ENCODE measurements around the gene SLC23A2. TPM values are rescaled to one million over a fixed set of nuclear protein-coding genes. Genes with fewer than 3 reads are reported as not detected.
"Not testable (repeated sequence)": the region's sequence is repeated elsewhere in the genome, so short reads cannot be mapped to it uniquely, and the experiment has no call there.

SLC23A2 gene
- total RNA-seq, 2 donors from 2014 or later: 10.8 to 12.8 TPM

DNA sequence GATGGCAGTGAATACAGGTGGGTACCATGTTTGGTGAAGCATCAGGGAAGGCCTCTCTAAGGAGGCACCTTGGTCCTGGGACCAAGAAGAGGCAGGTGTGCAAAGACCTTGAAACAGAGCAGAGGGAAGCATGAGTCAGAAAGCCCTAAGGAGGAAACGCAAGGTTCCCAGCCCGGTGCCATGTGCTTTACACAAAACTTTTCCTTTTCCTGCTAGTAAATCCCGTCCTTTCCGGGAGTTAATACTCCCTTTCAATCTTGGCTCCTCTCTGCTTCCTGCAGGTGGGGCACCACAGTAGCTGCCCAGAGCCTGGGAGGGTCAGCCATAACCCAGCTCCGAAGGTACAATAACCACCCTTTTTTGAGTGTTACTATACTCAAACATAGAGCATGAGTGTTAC lies 19.4 kb upstream of the SLC23A2 start:
- intact Hi-C loops (cut with DNase I): no loop called here
- ATAC-seq: no peak
- no peak for DNase-seq

DNA sequence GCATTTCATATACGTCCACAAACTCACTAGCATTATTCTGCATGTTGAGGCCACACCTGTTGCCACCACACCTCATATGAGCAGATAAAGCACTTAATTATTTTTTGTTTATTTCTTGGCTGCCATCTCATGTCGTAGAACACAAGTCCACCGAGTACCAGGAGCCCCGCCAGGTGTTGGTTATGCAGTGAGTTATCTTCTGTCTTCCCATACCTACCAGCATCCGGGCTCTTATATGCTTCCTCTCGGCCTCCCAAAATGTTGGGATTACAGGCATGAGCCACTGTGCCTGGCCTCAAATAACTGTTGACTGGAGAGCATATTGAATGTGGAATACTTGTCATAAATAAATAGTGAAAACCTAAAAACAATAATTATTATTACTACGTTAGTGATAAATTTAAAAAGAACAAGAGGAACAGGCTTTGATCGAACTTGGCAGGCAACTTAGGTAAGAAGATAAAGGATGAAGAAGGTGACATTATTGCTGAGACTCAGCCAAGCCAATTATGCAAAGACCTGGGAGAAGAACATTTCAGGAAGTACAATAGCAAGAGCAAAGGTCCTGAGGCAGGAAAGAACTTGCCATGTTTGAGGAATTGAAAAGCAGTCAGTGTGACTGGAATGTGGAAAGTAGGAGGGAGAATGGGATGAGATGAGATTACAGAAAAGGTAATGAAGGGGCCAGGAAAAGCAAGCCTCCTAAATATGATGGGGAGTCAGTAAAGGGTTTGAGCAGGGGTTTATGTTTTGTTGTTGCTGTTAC lies 12.6 kb upstream of the SLC23A2 start:
- ATAC-seq: no peak
- intact Hi-C loops (cut with DNase I): no loop called here
- no peak for DNase-seq

DNA sequence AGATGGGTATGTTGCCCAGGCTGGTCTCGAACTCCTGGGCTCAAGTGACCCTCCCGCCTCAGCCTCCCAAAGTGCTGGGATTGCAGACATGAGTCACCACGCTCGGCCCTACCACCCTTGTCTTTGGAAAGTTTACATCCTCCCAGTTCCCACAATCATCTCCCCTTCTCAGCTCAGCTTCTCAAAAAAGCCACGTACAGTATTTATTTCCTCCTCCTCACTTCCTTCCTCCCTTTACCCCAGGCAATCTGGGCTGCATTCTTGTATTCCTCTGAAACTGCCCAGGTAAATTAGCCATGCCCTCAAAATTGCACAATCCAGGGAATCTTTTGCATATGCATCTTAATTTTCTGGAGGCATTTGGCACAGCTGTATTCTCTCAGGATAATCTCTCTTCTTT lies 7.4 kb upstream of the SLC23A2 start:
- intact Hi-C loops (cut with DNase I): no loop called here
- DNase-seq (no peak), ATAC-seq (peak; percentile 12 to 57)

DNA sequence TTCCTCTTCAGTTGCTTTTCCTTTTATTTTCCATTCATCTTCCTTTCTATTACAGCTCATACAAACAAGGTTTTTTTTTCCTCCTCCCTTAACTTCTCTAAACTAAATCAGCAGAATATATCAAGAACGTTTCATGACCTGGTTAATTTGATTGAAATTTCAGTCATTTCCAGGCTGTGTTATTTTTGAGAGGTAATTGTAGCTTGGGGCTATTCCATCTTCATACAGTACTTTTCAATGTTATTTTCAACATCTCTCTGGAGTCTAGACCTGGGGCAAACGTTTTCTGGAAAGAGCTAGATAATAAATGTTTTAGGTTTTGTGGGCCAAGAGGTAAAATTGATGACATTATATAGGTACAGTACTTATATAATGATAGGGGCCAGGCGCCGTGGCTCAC lies 4.0 kb upstream of the SLC23A2 start:
- ATAC-seq: no peak
- intact Hi-C loops (cut with DNase I): no loop called here
- DNase-seq: no peak

DNA sequence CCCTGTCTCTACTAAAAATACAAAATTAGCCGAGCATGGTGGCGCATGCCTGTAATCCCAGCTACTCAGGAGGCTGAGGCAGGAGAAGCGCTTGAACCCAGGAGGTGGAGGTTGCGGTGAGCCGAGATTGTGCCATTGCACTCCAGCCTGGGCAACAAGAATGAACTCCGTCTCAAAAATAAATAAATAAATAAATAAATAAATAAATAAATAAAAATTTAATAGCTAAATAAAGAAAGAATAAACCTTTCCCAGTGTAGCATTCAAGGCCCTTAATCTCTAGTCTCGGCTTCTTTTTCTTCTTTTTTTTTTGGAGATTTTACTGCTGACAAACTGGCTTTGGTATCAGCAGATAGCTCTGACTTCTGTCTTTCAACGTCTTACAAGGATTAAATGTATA lies 3.5 kb upstream of the SLC23A2 start:
- intact Hi-C loops (cut with DNase I); ATAC-seq: not testable (repeated sequence)

DNA sequence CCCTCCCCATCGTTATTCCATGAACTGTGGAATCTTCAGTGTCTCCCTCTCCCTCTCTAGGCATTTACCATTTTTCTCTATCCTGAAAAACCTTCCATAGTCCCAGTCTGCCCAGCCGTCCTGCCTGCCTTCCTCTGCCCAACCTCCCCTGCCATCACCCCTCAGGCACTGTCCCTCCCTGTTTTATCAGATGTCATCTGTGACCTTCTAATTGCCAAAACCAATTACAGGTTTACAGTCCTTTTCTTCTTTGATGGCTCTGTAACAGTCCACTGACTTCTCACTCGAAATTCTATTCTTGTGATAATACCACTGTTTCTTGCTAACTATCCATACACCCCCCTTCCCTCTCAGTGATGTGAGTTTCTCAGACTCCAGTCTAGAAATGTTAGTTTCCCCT lies 2.3 kb upstream of the SLC23A2 start:
- intact Hi-C loops (cut with DNase I): no loop called here

More for the DNA sequence above, 3.5 kb upstream of the SLC23A2 start:
- DNase-seq: not testable (repeated sequence)

DNA sequence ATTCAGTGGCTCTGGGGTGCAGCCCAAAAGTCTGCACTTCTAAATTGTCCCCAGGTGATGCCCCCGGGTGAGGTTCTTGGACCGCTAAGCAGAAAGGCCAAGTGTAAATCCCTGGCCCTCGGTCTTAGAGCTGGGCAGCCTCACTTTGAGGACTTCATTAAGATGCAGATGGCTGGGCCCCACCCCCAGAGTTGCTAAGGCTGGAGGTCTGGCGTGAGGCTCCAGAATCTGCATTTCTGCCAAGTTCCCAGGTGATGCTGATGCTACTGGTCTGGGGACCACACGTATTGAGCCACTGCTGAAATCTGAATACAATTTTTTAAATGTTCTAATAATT lies 735 bp upstream of the SLC23A2 start:
- ATAC-seq: no peak
- intact Hi-C loops (cut with DNase I): no loop called here
- peak; percentile 22 for DNase-seq

More for the DNA sequence above, 2.3 kb upstream of the SLC23A2 start:
- ATAC-seq (no peak), DNase-seq (no peak)

DNA sequence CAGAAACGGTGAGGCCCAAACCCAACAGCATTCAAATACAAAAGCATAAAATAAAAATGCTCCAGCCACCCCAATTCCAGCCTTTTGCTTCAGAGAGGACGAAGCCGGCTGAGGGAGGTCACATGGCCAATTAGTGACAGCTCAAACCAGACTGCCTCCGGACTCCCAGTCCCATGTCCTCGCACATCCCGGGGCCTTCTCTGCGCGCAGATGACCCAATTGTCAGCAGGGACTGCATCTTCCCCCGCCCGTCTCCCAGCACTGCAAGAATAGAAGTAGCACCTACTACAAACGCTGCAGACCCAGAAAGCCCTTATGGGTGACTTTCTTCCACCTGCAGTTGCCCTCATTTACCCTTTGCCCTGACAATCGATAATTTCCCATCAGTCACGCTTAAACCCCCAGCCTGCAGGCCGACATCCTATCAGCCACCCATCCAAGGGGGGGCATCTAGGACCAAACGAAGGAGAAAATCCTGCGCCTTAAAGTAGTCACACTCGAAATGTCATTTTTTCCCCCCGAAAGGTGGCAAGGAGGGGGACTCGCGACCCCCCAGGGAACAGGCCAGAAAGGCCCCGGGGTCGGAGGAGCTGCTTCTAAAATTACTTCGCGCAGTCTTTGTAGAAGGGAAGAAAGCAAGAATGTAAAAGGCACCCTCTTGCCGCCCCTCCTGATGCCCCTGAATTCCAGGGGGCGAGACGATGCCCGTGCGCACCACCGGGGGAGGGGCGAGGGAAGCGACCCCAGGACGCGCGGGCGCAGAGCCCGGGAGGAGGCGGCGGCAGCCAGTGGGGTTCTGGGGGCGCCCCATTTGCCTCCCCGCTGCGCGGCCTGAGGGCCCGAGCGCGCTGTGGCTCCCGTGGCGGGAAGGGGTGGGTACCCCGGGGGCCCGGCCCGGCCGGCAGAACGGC lies 792 bp downstream of the SLC23A2 start:
- intact Hi-C loops (cut with DNase I): no loop called here
- peak; percentile 66 to 73 for ATAC-seq
- peak; percentile 62 for DNase-seq

DNA sequence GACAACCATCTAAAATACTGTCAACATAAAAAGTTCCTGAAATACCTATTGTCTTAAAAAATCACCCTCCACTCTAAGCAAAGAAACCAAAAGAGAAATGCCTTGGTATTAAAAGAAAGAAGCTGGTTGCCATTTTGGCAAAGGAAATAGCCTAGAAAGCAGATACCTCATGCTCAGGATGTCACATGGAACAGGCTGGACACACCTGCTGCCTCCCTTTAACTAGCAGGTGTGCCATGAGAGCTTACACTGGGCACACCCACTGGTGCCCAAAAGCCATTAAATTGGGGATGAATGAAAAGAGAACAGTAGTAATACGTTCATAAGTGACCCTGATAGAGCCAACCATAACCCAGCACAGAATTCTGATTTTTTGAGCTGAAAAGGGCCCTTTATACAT lies 1.5 kb downstream of the SLC23A2 start:
- DNase-seq (no peak), ATAC-seq (no peak)
- intact Hi-C loops (cut with DNase I): no loop called here

DNA sequence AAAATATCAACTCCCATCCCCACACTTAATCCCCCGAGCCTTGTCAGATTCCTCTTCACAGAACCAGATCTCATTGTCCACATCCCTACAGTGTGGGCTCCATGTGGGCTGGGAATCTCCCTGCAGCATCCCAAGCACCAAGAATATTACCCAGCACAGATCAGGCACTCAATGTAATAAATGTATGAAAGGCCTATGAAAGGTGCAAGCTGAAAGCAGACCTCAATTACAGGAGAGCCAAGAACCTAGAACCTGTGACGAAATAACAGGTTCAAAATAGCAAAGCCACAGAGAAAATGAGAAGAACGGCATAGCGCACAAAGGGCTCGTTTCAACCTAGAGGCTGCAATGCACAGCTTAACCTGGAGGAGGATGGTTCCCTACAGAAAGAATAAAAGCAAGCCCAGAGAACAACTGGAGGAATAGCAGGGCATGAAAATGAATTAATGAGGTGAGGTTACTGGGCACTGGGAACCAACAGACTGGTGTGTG lies 3.1 kb downstream of the SLC23A2 start:
- no peak for DNase-seq
- intact Hi-C loops (cut with DNase I): no loop called here
- ATAC-seq: no peak

DNA sequence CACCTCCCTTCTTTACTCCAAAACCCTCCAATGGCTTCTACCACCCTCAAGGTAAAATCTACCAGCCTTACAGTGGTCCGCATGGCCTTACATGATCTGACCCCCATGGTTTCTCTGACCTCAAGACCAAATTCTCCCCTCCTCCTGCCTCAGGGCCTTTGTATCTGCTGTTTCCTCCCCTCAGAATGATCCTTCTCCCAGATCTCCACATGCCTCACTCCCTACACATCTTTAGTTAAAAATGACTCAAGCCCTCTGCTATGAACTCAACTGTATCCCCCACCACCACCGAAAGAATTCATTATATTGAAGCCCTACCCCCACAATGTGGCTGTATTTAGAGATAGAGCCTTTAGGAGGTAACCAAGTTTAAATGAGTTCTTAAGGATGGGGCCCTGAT lies 4.1 kb downstream of the SLC23A2 start:
- DNase-seq (no peak), ATAC-seq (no peak)
- intact Hi-C loops (cut with DNase I): no loop called here

DNA sequence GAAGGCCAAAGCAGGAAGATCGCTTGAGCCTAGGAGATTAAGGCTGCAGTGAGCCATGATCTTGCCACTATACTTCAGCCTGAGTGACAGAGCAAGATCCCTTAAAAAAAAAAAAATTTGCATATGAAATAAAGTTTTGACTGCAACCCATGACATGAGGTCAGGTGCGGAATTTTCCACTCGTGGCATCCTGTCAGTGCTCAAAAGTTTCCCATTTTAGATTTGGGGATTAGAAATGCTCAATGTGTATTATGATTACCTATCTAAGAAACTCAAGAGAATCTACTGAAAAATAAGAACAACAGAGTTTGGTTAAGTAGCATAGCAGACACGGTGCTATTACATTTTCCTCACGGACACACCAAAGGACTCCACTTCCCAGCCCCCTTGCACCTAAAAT lies 11.7 kb downstream of the SLC23A2 start:
- ATAC-seq: no peak
- no peak for DNase-seq
- intact Hi-C loops (cut with DNase I): no loop called here

DNA sequence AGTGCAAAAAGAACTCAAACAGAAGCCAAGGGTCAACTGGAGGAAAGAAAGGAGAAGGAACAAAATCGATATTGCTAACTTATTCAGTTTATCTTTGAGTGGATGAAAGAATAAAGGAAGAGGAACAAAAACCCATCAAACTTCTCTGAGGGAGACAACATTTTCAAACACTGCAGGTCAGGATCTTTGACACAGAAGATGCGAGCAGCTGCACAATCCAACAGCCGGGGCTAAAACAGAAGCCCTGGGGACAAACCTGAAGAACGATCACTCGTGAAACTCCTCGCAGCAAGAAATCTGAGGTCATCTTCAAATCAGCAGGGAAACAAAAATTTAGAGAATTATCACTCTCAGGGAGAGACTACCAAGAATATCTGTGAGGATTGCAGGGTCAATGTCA lies 14.2 kb downstream of the SLC23A2 start:
- DNase-seq: no peak
- no peak for ATAC-seq
- intact Hi-C loops (cut with DNase I): no loop called here

DNA sequence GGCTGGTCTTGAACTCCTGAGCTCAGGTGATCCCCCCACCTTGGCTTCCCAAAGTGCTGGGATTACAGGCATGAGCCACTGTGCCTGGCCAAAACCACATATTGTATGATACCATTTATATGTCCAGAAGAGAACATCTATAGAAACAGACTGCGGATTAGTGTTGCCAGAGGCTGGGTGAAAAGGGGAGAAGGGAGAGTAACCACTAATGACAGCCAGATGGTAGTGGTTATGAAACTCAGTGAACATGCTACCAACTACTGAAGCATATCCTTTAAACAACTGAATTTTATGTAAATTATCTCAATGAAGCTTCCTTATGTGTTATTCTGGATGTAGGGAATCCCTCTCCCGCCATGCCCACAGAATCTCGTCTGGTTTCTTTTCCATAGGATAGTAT lies 15.7 kb downstream of the SLC23A2 start:
- no peak for ATAC-seq
- intact Hi-C loops (cut with DNase I): no loop called here
- no peak for DNase-seq

DNA sequence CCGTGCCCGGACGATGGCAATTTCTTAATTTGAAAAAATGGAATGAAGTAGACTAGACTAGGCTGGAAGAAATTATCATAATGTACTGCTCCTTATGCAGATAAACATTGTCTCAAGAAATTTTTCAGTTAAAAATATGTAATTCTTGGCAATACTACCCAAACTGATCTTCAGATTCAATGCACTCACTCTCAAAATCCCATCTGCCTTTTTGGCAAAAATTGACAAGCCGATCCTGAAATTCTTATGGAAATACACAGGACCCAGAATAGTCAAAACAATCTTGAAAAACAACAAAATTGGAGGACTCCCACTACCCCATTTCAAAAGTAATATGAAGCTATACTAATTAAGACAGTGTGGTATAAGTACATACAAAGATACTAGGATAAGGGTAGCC lies 19.0 kb downstream of the SLC23A2 start:
- intact Hi-C loops (cut with DNase I): no loop called here
- no peak for ATAC-seq
- no peak for DNase-seq

DNA sequence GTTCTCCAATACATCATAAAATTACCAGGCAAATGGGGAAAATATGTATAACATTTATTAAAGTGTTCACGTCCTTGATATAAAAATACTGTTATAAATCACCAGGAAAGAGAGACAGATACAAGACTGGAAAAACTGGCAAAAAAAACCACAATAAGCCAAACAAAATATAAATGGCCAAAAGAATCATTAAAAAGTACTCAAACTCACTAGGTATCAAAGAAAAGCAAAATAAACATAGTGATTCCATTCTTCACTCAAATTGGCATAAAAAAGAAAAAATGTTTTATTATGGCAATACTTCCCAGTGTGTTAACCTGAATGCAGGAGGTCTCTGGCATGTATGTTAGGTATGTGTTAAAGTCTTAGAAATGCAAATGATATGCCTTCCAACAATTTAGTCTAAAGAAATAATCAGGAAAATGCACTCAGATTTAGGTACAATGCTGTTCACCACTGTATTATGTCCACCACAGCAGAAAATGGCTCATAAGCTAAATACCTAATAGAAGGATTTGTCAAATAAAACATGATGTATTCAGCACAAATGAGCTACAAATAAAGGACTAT lies 21.4 kb downstream of the SLC23A2 start:
- DNase-seq: no peak
- intact Hi-C loops (cut with DNase I): no loop called here
- no peak for ATAC-seq

DNA sequence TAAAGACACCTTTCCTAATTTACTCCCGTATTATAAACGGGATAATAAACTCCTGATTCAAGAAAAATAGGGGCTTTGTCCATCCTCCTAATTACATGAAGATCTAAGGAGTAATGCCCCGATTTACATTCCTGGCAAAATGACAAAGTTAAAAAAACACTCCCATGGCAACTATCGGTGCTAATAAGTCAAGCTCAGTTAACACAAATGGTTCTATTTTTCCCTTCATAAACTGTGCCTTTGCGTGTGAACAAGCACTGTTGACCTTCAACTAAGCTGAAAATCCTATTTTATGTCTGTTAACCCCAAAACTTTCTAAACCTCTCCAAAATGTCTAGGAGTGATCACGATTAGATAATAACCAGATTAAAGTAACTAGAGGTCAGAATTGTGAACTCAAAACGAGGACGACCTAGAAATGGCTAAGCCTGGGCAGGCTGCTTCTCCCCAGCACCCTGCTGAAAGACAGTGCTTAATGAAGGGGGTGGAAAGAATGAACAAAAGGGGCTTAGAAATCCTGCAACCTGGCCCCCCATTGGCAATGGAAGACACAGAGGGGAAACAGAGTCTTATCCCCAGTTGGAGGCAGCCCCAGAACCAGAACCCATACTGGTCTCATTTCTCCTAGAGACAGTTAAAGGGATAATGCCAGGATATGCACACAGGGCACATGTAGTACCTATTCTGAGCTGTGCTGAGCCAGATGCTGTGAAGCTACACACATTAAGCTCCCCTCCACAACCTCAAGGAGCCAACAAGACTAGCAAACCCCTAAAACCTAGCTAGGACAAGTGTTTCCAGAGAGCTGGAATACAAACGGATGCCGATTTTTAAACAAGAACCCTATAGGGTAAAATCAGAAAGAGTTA lies 23.0 kb downstream of the SLC23A2 start:
- intact Hi-C loops (cut with DNase I): no loop called here
- DNase-seq (no peak), ATAC-seq (peak in 1 of 2 donors; percentile 51)

DNA sequence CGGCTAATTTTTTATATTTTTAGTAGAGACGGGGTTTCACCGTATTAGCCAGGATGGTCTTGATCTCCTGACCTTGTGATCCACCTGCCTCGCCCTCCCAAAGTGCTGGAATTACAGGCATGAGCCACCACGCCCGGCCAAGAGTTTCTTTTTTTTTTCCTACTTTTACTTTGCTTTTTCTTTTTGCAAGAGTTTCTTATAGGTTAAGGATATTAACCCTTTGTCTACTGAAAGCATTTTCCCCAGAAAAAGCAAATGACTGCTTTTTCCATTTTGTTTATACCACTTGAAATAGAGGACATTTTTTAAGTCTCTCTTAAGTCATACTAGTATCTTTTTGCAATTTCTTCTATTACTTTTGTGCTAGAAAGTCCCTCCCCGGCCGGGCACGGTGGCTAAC lies 25.3 kb downstream of the SLC23A2 start:
- intact Hi-C loops (cut with DNase I); DNase-seq; ATAC-seq: not testable (repeated sequence)
